SJSA1 (cell line): Measurements from ENCODE around the gene MAST4. TPM values are rescaled to one million over a fixed set of nuclear protein-coding genes. Genes with fewer than 3 reads are reported as not detected.

Source experiments
- DNase-seq, 2 experiments: peaks; one replicate each; pipeline ENCODE4 v3.0.0-alpha.2; 2015 to 2020; ENCODE audit warnings: low spot score in 2 of 2, low read depth in 1 of 2
- H3K27ac ChIP-seq: fragments of 250-450 bp; sonication (Bioruptor Pico); 2 replicates; pipeline ENCODE4 v1.5.1; 2020; ENCODE audit warnings: mild to moderate bottlenecking, moderate library complexity
- H3K27me3 ChIP-seq: fragments of 250-450 bp; sonication (Bioruptor Pico); replicated peaks from 2 replicates; pipeline ENCODE4 v1.5.1; 2020; ENCODE audit warnings: mild to moderate bottlenecking, moderate library complexity
- H3K36me3 ChIP-seq: fragments of 250-450 bp; sonication (Bioruptor Pico); 2 replicates; pipeline ENCODE4 v1.5.1; 2020; ENCODE audit warnings: mild to moderate bottlenecking
- H3K4me1 ChIP-seq: fragments of 250-450 bp; sonication (Bioruptor Pico); replicated peaks from 2 replicates; pipeline ENCODE4 v1.6.1; 2021; ENCODE audit warnings: mild to moderate bottlenecking
- H3K4me3 ChIP-seq: fragments of 250-450 bp; sonication (Bioruptor Pico); 2 replicates; pipeline ENCODE4 v1.5.1; 2020; ENCODE audit warnings: mild to moderate bottlenecking
- H3K9me3 ChIP-seq: fragments of 250-450 bp; sonication (Bioruptor Pico); replicated peaks from 2 replicates; pipeline ENCODE4 v1.5.1; 2020; ENCODE audit warnings: mild to moderate bottlenecking
- total RNA-seq: library from RNA; depleted of rRNA; stranded (reverse); fragments of >200 nt; shearing (Covaris generic); gene quantifications from 2 replicates; pipeline ENCODE4 v1.2.3, GENCODE V29; 2014

Gene MAST4
- total RNA-seq, 1 experiment from 2014 or later = 2.3 TPM

GRCh38 chr5:66708368-66708767, 112.2 kb downstream of the MAST4 start:
- H3K27me3 ChIP-seq = no peaks in the 10 kb centered on the region
- no peaks in the 10 kb centered on the region for H3K4me1 ChIP-seq
- no peaks in the 10 kb centered on the region for H3K9me3 ChIP-seq
- H3K27ac ChIP-seq = no peak overlapping the region
- DNase-seq = no peak
- no peaks in the 10 kb centered on the region for H3K36me3 ChIP-seq
- H3K4me3 ChIP-seq = no peak overlapping the region

- H3K36me3 ChIP-seq = no peaks in the 10 kb centered on the region
- no peak for DNase-seq
- H3K4me3 ChIP-seq = no peak overlapping the region
- H3K9me3 ChIP-seq = no peaks in the 10 kb centered on the region
- H3K27ac ChIP-seq = no peak overlapping the region
- H3K27me3 ChIP-seq = no peaks in the 10 kb centered on the region
- no peaks in the 10 kb centered on the region for H3K4me1 ChIP-seq
Observed at GRCh38 chr5:66710557-66711088, 114.4 kb downstream of the MAST4 start.

- Histone ChIP-seq H3K27me3 (no peaks in the 10 kb centered on the region), H3K9me3 (no peaks in the 10 kb centered on the region), H3K4me3 (no peak overlapping the region), H3K36me3 (no peaks in the 10 kb centered on the region), H3K27ac (no peak overlapping the region), H3K4me1 (no peaks in the 10 kb centered on the region)
- DNase-seq = no peak
Observed at GRCh38 chr5:66713998-66714397, 117.8 kb downstream of the MAST4 start.

- H3K36me3 ChIP-seq = no peaks in the 10 kb centered on the region
- no peak overlapping the region for H3K27ac ChIP-seq
- H3K4me1 ChIP-seq = no peaks in the 10 kb centered on the region
- H3K27me3 ChIP-seq = no peaks in the 10 kb centered on the region
- H3K9me3 ChIP-seq = no peaks in the 10 kb centered on the region
- DNase-seq = no peak
- H3K4me3 ChIP-seq = no peak overlapping the region
Observed at GRCh38 chr5:66717455-66718373, 121.5 kb downstream of the MAST4 start.

GRCh38 chr5:66718374-66719002, 122.3 kb downstream of the MAST4 start:
- H3K4me3 ChIP-seq = no peak overlapping the region
- H3K9me3 ChIP-seq = no peaks in the 10 kb centered on the region
- H3K27me3 ChIP-seq = no peaks in the 10 kb centered on the region
- DNase-seq = no peak
- no peaks in the 10 kb centered on the region for H3K4me1 ChIP-seq
- H3K27ac ChIP-seq = no peak overlapping the region
- H3K36me3 ChIP-seq = no peaks in the 10 kb centered on the region

- no peaks in the 10 kb centered on the region for H3K36me3 ChIP-seq
- no peak overlapping the region for H3K4me3 ChIP-seq
- no peaks in the 10 kb centered on the region for H3K9me3 ChIP-seq
- H3K27me3 ChIP-seq = no peaks in the 10 kb centered on the region
- no peak overlapping the region for H3K27ac ChIP-seq
- DNase-seq = no peak
- no peaks in the 10 kb centered on the region for H3K4me1 ChIP-seq
Observed at GRCh38 chr5:66720780-66721179, 124.6 kb downstream of the MAST4 start.

DNA sequence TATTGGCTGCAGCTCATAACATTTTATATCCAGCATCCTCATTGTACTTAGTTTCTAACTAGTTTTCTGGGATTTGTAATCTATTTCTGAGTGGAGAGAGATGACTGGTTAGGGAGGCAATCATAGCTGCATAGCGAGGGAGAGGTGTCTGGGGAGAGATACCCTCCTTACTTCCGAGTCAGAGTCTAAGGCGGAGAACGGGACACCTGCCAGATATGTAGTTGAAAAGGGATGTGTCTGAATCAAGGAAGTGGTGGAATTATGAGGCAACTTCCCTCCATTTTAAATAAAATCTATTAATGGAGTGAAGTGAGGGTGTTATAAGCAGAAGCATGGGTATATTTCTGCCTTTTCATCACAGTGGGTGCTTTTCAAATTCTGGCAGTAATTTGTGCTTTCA, 126.5 kb downstream of the MAST4 start:
- Histone ChIP-seq H3K36me3 (no peaks in the 10 kb centered on the region), H3K27ac (no peak overlapping the region), H3K9me3 (no peaks in the 10 kb centered on the region), H3K4me1 (no peaks in the 10 kb centered on the region), H3K4me3 (no peak overlapping the region), H3K27me3 (no peaks in the 10 kb centered on the region)
- no peak for DNase-seq

- Histone ChIP-seq H3K4me3 (no peak overlapping the region), H3K36me3 (no peaks in the 10 kb centered on the region), H3K9me3 (no peaks in the 10 kb centered on the region), H3K27ac (no peak overlapping the region), H3K4me1 (no peaks in the 10 kb centered on the region), H3K27me3 (no peaks in the 10 kb centered on the region)
- no peak for DNase-seq
Observed at GRCh38 chr5:66724349-66725139, 128.4 kb downstream of the MAST4 start.

DNA sequence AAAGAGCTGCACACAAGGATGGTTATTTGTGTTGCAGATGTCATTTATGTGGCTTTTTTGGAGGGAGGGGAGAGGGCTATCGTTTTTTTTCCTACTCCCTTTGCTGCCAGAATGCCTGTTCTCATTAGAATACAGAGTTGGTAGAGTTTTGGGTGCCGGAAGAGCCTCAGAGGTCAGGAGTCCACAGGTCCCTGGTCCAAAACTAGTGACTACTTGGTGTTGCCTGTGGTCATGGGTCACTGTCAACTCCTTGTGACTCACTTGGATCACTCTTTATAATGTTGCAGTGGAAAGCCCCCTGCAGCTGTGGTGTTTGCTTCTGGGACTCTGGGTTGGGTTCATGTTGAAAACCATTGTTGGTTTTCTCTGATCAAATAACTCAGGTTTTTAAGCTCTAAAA, 131.4 kb downstream of the MAST4 start:
- no peak for DNase-seq
- Histone ChIP-seq H3K4me1 (peaks cover 10% of the 10 kb centered on the region), H3K27ac (no peak overlapping the region), H3K9me3 (no peaks in the 10 kb centered on the region), H3K4me3 (no peak overlapping the region), H3K27me3 (no peaks in the 10 kb centered on the region; the same call in 1 of the 2 replicates), H3K36me3 (no peaks in the 10 kb centered on the region)

GRCh38 chr5:66728049-66728448, 131.9 kb downstream of the MAST4 start:
- Histone ChIP-seq H3K27ac (no peak overlapping the region), H3K4me3 (no peak overlapping the region), H3K4me1 (peaks cover 10% of the 10 kb centered on the region), H3K9me3 (no peaks in the 10 kb centered on the region), H3K27me3 (no peaks in the 10 kb centered on the region; the same call in 1 of the 2 replicates), H3K36me3 (no peaks in the 10 kb centered on the region)
- DNase-seq = no peak

- DNase-seq = no peak
Observed at GRCh38 chr5:66737096-66737495, 140.9 kb downstream of the MAST4 start.

GRCh38 chr5:66738136-66738535, 141.9 kb downstream of the MAST4 start:
- DNase-seq = no peak
- Histone ChIP-seq H3K4me3 (no peak overlapping the region), H3K36me3 (no peaks in the 10 kb centered on the region), H3K9me3 (no peaks in the 10 kb centered on the region), H3K27ac (no peak overlapping the region), H3K27me3 (no peaks in the 10 kb centered on the region), H3K4me1 (no peaks in the 10 kb centered on the region)

More at GRCh38 chr5:66737096-66737495, 140.9 kb downstream of the MAST4 start:
- H3K27me3 ChIP-seq = no peaks in the 10 kb centered on the region
- peaks cover 5% of the 10 kb centered on the region for H3K4me1 ChIP-seq
- H3K9me3 ChIP-seq = no peaks in the 10 kb centered on the region
- H3K27ac ChIP-seq = no peak overlapping the region
- H3K4me3 ChIP-seq = no peak overlapping the region
- H3K36me3 ChIP-seq = no peaks in the 10 kb centered on the region

GRCh38 chr5:66739021-66739420, 142.8 kb downstream of the MAST4 start:
- DNase-seq = no peak
- Histone ChIP-seq H3K9me3 (no peaks in the 10 kb centered on the region), H3K36me3 (no peaks in the 10 kb centered on the region), H3K4me3 (no peak overlapping the region), H3K27ac (no peak overlapping the region), H3K4me1 (no peaks in the 10 kb centered on the region), H3K27me3 (no peaks in the 10 kb centered on the region)
